M059J (cell line): ENCODE results near the gene CD82. TPM values are rescaled to one million over a fixed set of nuclear protein-coding genes. Genes with fewer than 3 reads are reported as not detected.

Source experiments
- DNase-seq: peaks from one replicate; pipeline ENCODE4 v3.0.0-alpha.2; 2012; ENCODE audit warnings: low read depth
- total RNA-seq: library from RNA; depleted of rRNA; stranded (reverse); fragments of >200 nt; shearing (Covaris generic); gene quantifications from 2 replicates; pipeline ENCODE4 v1.2.3, GENCODE V29; 2014; rRNA removed

CD82 gene
- total RNA-seq, 1 experiment from 2014 or later, result 50.0 TPM

DNA sequence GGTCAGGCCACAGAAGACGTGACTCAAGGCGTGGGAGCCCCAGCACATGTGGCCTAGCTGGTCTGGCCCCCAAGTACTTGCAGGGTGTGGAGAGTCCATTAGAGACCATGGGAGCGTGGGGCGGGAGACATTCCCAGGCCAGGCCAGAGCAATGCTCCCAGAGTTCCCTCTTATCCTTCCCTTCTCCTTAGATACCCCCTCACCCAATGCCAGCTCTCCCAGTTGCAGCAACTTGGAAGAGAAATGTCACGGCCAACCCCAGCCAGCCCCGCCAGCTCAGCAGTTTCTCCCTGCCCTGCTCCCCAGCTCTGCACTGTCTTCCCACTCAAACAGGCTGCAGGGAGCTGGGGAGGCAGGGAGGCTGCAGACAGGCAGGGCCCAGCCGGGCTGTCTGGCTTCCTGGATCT is 95.9 kb downstream of the CD82 start:
- no peak for DNase-seq

Other genes with a start within 250 kb of the CD82 start
- 1.1 and 2.5 TPM in 2 replicates for gene TSPAN18, start 161.3 kb downstream of the CD82 start, total RNA-seq